ENCODE results near the gene LIM2. TPM values are rescaled to one million over a fixed set of nuclear protein-coding genes. Genes with fewer than 3 reads are reported as not detected.

The LIM2 gene
- total and polyA plus RNA-seq, 2 experiments from 2014 or later = not detected

GRCh38 chr19:51354742-51355148 is 33.0 kb downstream of the LIM2 start:
- peak overlapping the region; percentile 67 for H3K4me2 ChIP-seq
- no peak overlapping the region for H3K4me3 ChIP-seq
- H3K79me2 ChIP-seq = peaks cover 26% of the 10 kb centered on the region
- H3K9me2 ChIP-seq (replicated peaks; ENCODE audit: insufficient read depth) = no peaks in the 10 kb centered on the region
- WGBS (ENCODE audit: low lambda C conversion rate, missing lambda C conversion rate) = 2% methylated on average over 8 of the region's 8 CpGs
- no peak overlapping the region for H2AFZ ChIP-seq
- H3K9me3 ChIP-seq (ENCODE audit: low read depth) = no peaks in the 10 kb centered on the region
- peak; percentile 79 for DNase-seq (ENCODE audit: low spot score)
- H3K27me3 ChIP-seq = no peaks in the 10 kb centered on the region
- no peaks in the 10 kb centered on the region for H4K20me1 ChIP-seq (ENCODE audit: insufficient read depth, poor library complexity, severe bottlenecking)
- peaks cover 24% of the 10 kb centered on the region for H3K4me1 ChIP-seq (ENCODE audit: insufficient read depth)
- TF ChIP-seq CTCF (IDR thresholded peaks at IDR 0.05; ENCODE audit: poor library complexity) (no peak), EZH2 (IDR thresholded peaks at IDR 0.05; ENCODE audit: borderline replicate concordance) (no peak), EZH2phosphoT487 (IDR thresholded peaks at IDR 0.05; ENCODE audit: low read depth, severe bottlenecking, unreplicated experiment) (no peak)
- H3K36me3 ChIP-seq (replicated peaks; ENCODE audit: insufficient read depth, low read depth) = no peaks in the 10 kb centered on the region
- peak overlapping the region; percentile 96 for H3K27ac ChIP-seq

- Histone ChIP-seq H3K79me2 (peaks cover 24% of the 10 kb centered on the region), H3K27ac (peak overlapping the region; percentile 96), H3K4me3 (no peak overlapping the region), H3K4me1 (ENCODE audit: insufficient read depth) (peaks cover 20% of the 10 kb centered on the region), H2AFZ (no peak overlapping the region), H3K9me2 (replicated peaks; ENCODE audit: insufficient read depth) (no peaks in the 10 kb centered on the region), H4K20me1 (ENCODE audit: insufficient read depth, poor library complexity, severe bottlenecking) (no peaks in the 10 kb centered on the region), H3K36me3 (replicated peaks; ENCODE audit: insufficient read depth, low read depth) (no peaks in the 10 kb centered on the region), H3K4me2 (peak overlapping the region; percentile 67), H3K27me3 (no peaks in the 10 kb centered on the region), H3K9me3 (ENCODE audit: low read depth) (no peaks in the 10 kb centered on the region)
- TF ChIP-seq EZH2phosphoT487 (IDR thresholded peaks at IDR 0.05; ENCODE audit: low read depth, severe bottlenecking, unreplicated experiment) (no peak), EZH2 (IDR thresholded peaks at IDR 0.05; ENCODE audit: borderline replicate concordance) (no peak), CTCF (IDR thresholded peaks at IDR 0.05; ENCODE audit: poor library complexity) (no peak)
- 42% methylated on average over 11 of the region's 12 CpGs for WGBS (ENCODE audit: low lambda C conversion rate, missing lambda C conversion rate)
- DNase-seq (ENCODE audit: low spot score) = peak; percentile 55
Observed at GRCh38 chr19:51354103-51354741, 33.6 kb downstream of the LIM2 start.

DNA sequence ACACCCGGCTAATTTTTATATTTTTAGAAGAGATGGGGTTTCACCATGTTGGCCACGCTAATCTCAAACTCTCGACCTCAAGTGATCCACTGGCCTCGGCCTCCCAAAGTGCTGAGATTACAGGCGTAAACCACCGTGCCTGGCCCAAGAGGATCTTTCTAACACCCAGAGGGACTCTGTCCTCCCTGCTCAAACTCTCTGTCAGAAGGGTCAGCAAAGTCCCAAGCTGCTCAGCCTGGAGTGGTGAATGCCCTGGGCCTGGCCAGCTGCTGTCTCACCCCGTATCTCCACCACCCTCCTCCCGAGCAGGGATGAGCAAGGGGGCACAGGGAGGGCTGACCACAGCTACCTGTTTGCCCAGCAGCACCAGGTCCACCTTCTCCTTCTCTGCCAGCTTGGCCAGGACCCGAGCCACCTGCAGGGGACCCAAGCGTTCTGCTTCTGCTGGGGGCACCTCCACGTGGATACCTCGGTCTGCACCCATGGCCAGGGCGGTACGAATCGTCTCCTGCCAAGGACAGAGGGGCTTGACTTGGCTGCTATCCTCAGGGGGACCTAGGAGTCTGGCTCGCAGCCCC is 34.9 kb downstream of the LIM2 start:
- no peak for DNase-seq (ENCODE audit: low spot score)

More for the DNA sequence above, 34.9 kb downstream of the LIM2 start:
- TF ChIP-seq EZH2 (IDR thresholded peaks at IDR 0.05; ENCODE audit: borderline replicate concordance) = no peak
- no peak for TF ChIP-seq EZH2phosphoT487 (IDR thresholded peaks at IDR 0.05; ENCODE audit: low read depth, severe bottlenecking, unreplicated experiment)
- no peak for TF ChIP-seq CTCF (IDR thresholded peaks at IDR 0.05; ENCODE audit: poor library complexity)
- Histone ChIP-seq H3K4me2 (no peak overlapping the region), H4K20me1 (ENCODE audit: insufficient read depth, poor library complexity, severe bottlenecking) (no peaks in the 10 kb centered on the region), H3K27ac (no peak overlapping the region), H3K9me3 (ENCODE audit: low read depth) (no peaks in the 10 kb centered on the region), H3K27me3 (no peaks in the 10 kb centered on the region), H3K79me2 (peaks cover 13% of the 10 kb centered on the region), H3K4me3 (no peak overlapping the region), H3K4me1 (ENCODE audit: insufficient read depth) (peaks cover 16% of the 10 kb centered on the region), H2AFZ (no peak overlapping the region), H3K36me3 (replicated peaks; ENCODE audit: insufficient read depth, low read depth) (no peaks in the 10 kb centered on the region), H3K9me2 (replicated peaks; ENCODE audit: insufficient read depth) (no peaks in the 10 kb centered on the region)
- whole genome bisulfite sequencing (ENCODE audit: low lambda C conversion rate, missing lambda C conversion rate) = 91% methylated on average over 15 of the region's 16 CpGs
